HepG2 (cell line): ENCODE measurements around the gene STAT4. TPM values are rescaled to one million over a fixed set of nuclear protein-coding genes. Genes with fewer than 3 reads are reported as not detected.

Experiments
- CBX1 ChIP-seq: IDR thresholded peaks from one replicate; pipeline ENCODE4 v1.6.1; 2016; ENCODE audit warnings: antibody characterized with exemption, low read depth
- CEBPG ChIP-seq: IDR thresholded peaks from 2 replicates; pipeline ENCODE4 v1.6.1; 2016
- HNF1A ChIP-seq, 2 experiments: sonication (generic) in 1 of 2; formaldehyde crosslinking in 1 of 2; IDR thresholded peaks; 2 replicates each; pipeline versions ENCODE4 v1.4.0 to v1.6.1; 2016 to 2020; ENCODE audit warnings: borderline replicate concordance in 1 of 2, low read depth in 1 of 2, mild to moderate bottlenecking in 1 of 2, missing genetic modification reagents in 1 of 2
- HOMEZ ChIP-seq: IDR thresholded peaks from 2 replicates; pipeline ENCODE4 v1.6.1; 2016; ENCODE audit warnings: low read depth
- NR1H2 ChIP-seq: sonication (generic); formaldehyde crosslinking; IDR thresholded peaks from 2 replicates; pipeline ENCODE4 v1.8.1; 2022; ENCODE audit warnings: low read depth, missing genetic modification reagents, borderline replicate concordance
- PAXIP1 ChIP-seq: sonication (generic); formaldehyde crosslinking; conservative IDR thresholded peaks from 2 replicates; pipeline ENCODE4 v1.4.0; 2020; ENCODE audit warnings: mild to moderate bottlenecking, missing genetic modification reagents, moderate library complexity
- PBX2 ChIP-seq: IDR thresholded peaks from 2 replicates; pipeline ENCODE4 v1.6.1; 2016; ENCODE audit warnings: control low read depth
- PTBP1 ChIP-seq: fragments of 200-400 bp; formaldehyde crosslinking; IDR thresholded peaks from 2 replicates; pipeline ENCODE4 v1.6.1; 2018; ENCODE audit warnings: low read length, low read depth; ENCODE audit not compliant: poor library complexity, severe bottlenecking
- ZNF142 ChIP-seq: sonication (generic); formaldehyde crosslinking; IDR thresholded peaks from 2 replicates; pipeline ENCODE4 v1.4.0; 2020; ENCODE audit warnings: missing genetic modification reagents
- ZNF34 ChIP-seq: sonication (generic); formaldehyde crosslinking; IDR thresholded peaks from 2 replicates; pipeline ENCODE4 v1.4.0; 2020; ENCODE audit warnings: mild to moderate bottlenecking, missing genetic modification reagents, borderline replicate concordance
- ZNF556 ChIP-seq: sonication (generic); formaldehyde crosslinking; IDR thresholded peaks from 2 replicates; pipeline ENCODE4 v1.4.0; 2020; ENCODE audit warnings: mild to moderate bottlenecking, missing genetic modification reagents, borderline replicate concordance
- polyA plus RNA-seq, 8 experiments: library from polyadenylated mRNA; depleted of rRNA in 3 of 8; stranded (reverse) in 7 of 8; unstranded in 1 of 8; fragments of >200 nt; fragmentation: Illumina TruSeq in 4 of 8; extraction: Trizol in 4 of 8; gene quantifications; 2 replicates each; pipeline versions ENCODE4 v1.2.1 to v1.2.3, GENCODE V29; 2011 to 2016; ENCODE audit warnings: low read depth in 4 of 8, missing spikeins in 1 of 8, mixed read lengths in 1 of 8; ENCODE audit not compliant: insufficient read depth in 1 of 8
- total RNA-seq, 5 experiments: library from RNA; depleted of rRNA; stranded (reverse); fragments of >200 nt; fragmentation: Illumina TruSeq; extraction: Trizol; gene quantifications; 2 replicates each; pipeline ENCODE4 v1.2.3, GENCODE V29; 2016; ENCODE audit warnings: low read depth in 1 of 5

STAT4 gene
- total and polyA plus RNA-seq, 2 of the 13 experiments (the other 11 are each of a cell fraction or from before 2014, with no cell fraction given), result 0.37 TPM; not detected in 1

GRCh38 chr2:191020221-191020741 is 130.5 kb downstream of the STAT4 start (continued):
- TF ChIP-seq HOMEZ (CRISPR knock-in tag), result peak; percentile 99
- peak; percentile 84 for TF ChIP-seq PAXIP1
- TF ChIP-seq ZNF142, result peak; percentile 93
- peak; percentile 71; the same call in 1 of the 2 replicates for TF ChIP-seq NR1H2
- TF ChIP-seq ZNF34 (CRISPR knock-in tag), result peak; percentile 14; the same call in 1 of the 2 replicates
- TF ChIP-seq PBX2 (CRISPR knock-in tag), result no peak
- peak; percentile 61; the same call in 1 of the 2 replicates for TF ChIP-seq HNF1A (IDR thresholded peaks at IDR 0.05; ENCODE audit: low read depth)
- peak; percentile 92; the same call in 1 of the 2 replicates for TF ChIP-seq HNF1A (CRISPR knock-in tag; IDR thresholded peaks at IDR 0.05; ENCODE audit: borderline replicate concordance)
- TF ChIP-seq CBX1, result peak; percentile 99
- peak; percentile 80 for TF ChIP-seq CEBPG
- peak; percentile 95 for TF ChIP-seq ZNF556 (CRISPR knock-in tag)
- TF ChIP-seq PTBP1, result peak; percentile 79
